HepG2 (cell line): ENCODE results near the gene THSD4.

Experiments used
- CREB1 ChIP-seq, 2 experiments: fragments of 450-650 bp in 1 of 2; IDR thresholded peaks; 2 replicates each; pipeline ENCODE4 v1.6.1; 2016 to 2017; ENCODE audit warnings: control low read depth in 1 of 2, mild to moderate bottlenecking in 1 of 2, missing compliant biosample characterization in 1 of 2, missing genetic modification characterization in 1 of 2
- DNMT1 ChIP-seq: sonication (generic); formaldehyde crosslinking; IDR thresholded peaks from 2 replicates; pipeline ENCODE4 v1.5.1; 2020; ENCODE audit warnings: mild to moderate bottlenecking, missing genetic modification reagents
- FOSL2 ChIP-seq: sonication (generic); formaldehyde crosslinking; IDR thresholded peaks from 2 replicates; pipeline ENCODE4 v1.4.0; 2020; ENCODE audit warnings: missing genetic modification reagents
- NRL ChIP-seq: sonication (generic); formaldehyde crosslinking; IDR thresholded peaks from 2 replicates; pipeline ENCODE4 v1.5.0; 2020; ENCODE audit warnings: missing genetic modification reagents, mild to moderate bottlenecking, moderate library complexity, borderline replicate concordance
- SIN3A ChIP-seq: IDR thresholded peaks from 2 replicates; pipeline ENCODE4 v1.6.1; 2011; ENCODE audit warnings: low read depth, mild to moderate bottlenecking, control low read depth, low read length, borderline replicate concordance
- ZNF205 ChIP-seq: IDR thresholded peaks from 2 replicates; pipeline ENCODE4 v1.6.1; 2018; ENCODE audit warnings: missing biosample characterization, missing genetic modification reagents
- ZNF776 ChIP-seq: sonication (generic); formaldehyde crosslinking; IDR thresholded peaks from 2 replicates; pipeline ENCODE4 v1.4.0; 2020; ENCODE audit warnings: mild to moderate bottlenecking, missing genetic modification reagents
- TF ChIP-seq, protein P1 (sequence below): sonication (generic); formaldehyde crosslinking; IDR thresholded peaks from 2 replicates; pipeline ENCODE4 v1.4.0; 2020; ENCODE audit warnings: missing genetic modification reagents, borderline replicate concordance

DNA sequence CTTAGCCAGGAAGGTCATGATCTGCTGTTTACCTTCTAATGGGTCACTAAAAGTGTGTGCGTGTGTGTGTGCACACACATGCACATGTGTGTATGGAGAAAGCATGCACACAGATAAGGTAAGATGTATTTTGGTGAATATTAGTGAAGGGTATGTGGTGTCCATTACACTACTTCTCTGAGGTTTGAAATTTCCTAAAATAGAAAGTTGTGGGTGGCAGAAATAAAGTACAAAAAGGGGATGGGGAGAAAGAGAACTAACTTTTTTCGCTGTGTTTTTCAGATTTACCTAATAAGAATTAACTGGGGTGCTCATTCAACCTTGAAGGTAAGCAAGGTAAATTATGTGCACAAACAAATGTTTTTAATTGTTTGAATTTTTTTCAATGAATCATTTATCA lies 670.7 kb downstream of the THSD4 start:
- no peak for TF ChIP-seq ZNF776 (CRISPR knock-in tag)
- no peak for TF ChIP-seq ZNF205 (CRISPR knock-in tag)
- TF ChIP-seq FOSL2 (CRISPR knock-in tag), result no peak
- TF ChIP-seq NRL (CRISPR knock-in tag), result no peak
- TF ChIP-seq CREB1 (IDR thresholded peaks at IDR 0.05), result no peak
- no peak for TF ChIP-seq CREB1 (CRISPR knock-in tag; IDR thresholded peaks at IDR 0.05)
- TF ChIP-seq, protein P1, sequence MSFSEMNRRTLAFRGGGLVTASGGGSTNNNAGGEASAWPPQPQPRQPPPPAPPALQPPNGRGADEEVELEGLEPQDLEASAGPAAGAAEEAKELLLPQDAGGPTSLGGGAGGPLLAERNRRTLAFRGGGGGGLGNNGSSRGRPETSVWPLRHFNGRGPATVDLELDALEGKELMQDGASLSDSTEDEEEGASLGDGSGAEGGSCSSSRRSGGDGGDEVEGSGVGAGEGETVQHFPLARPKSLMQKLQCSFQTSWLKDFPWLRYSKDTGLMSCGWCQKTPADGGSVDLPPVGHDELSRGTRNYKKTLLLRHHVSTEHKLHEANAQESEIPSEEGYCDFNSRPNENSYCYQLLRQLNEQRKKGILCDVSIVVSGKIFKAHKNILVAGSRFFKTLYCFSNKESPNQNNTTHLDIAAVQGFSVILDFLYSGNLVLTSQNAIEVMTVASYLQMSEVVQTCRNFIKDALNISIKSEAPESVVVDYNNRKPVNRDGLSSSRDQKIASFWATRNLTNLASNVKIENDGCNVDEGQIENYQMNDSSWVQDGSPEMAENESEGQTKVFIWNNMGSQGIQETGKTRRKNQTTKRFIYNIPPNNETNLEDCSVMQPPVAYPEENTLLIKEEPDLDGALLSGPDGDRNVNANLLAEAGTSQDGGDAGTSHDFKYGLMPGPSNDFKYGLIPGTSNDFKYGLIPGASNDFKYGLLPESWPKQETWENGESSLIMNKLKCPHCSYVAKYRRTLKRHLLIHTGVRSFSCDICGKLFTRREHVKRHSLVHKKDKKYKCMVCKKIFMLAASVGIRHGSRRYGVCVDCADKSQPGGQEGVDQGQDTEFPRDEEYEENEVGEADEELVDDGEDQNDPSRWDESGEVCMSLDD (CRISPR knock-in tag), result no peak
- TF ChIP-seq DNMT1 (CRISPR knock-in tag), result no peak
- no peak for TF ChIP-seq SIN3A
